H1 (cell line): ENCODE data around the gene UHRF2. TPM values are rescaled to one million over a fixed set of nuclear protein-coding genes. Genes with fewer than 3 reads are reported as not detected.

Source experiments
- ASH2L ChIP-seq: fragments of 200-600, 300-600 bp; sonication (generic); IDR thresholded peaks from one replicate; pipeline ENCODE4 v1.7.1; 2017; ENCODE audit warnings: low read length
- CBX5 ChIP-seq: fragments of 300-800, 300-1000 bp; sonication (generic); IDR thresholded peaks from 2 replicates; pipeline ENCODE4 v1.7.1; 2016; ENCODE audit warnings: antibody characterized with exemption, low read length, low read depth
- MAFK ChIP-seq: IDR thresholded peaks from 2 replicates; pipeline ENCODE4 v1.6.1; 2012; ENCODE audit warnings: low read depth, mild to moderate bottlenecking, improper control_type of control experiment, low read length
- RFX5 ChIP-seq: IDR thresholded peaks from 2 replicates; pipeline ENCODE4 v1.6.1; 2011; ENCODE audit warnings: low read depth, low read length, improper control_type of control experiment, borderline replicate concordance
- RNF2 ChIP-seq: fragments of 200-900, 300-1000 bp; sonication (generic); IDR thresholded peaks from 2 replicates; pipeline ENCODE4 v1.7.1; 2016; ENCODE audit warnings: borderline replicate concordance, low read depth, mild to moderate bottlenecking, antibody characterized with exemption, low read length; ENCODE audit not compliant: poor library complexity, severe bottlenecking; ENCODE audit errors: missing control alignments
- RXRA ChIP-seq: IDR thresholded peaks from 2 replicates; pipeline ENCODE4 v1.6.1; 2011; ENCODE audit warnings: low read depth, mild to moderate bottlenecking, low read length, moderate library complexity; ENCODE audit not compliant: insufficient read depth
- SIX5 ChIP-seq: IDR thresholded peaks from 2 replicates; pipeline ENCODE4 v1.6.1; 2011; ENCODE audit warnings: mild to moderate bottlenecking, low read depth, low read length
- TBP ChIP-seq: IDR thresholded peaks from 2 replicates; pipeline ENCODE4 v1.6.1; 2011; ENCODE audit warnings: low read depth, low read length, improper control_type of control experiment
- polyA plus RNA-seq, 7 experiments: library from polyadenylated mRNA; depleted of rRNA in 3 of 7; stranded (reverse) in 5 of 7; unstranded in 2 of 7; fragments of >200 nt in 5 of 7; fragments of 200-250 nt in 2 of 7; gene quantifications; 1 replicate in 5 of 7; 2 replicates in 1 of 7; 4 replicates in 1 of 7; pipeline versions ENCODE4 v1.2.1 to v1.2.3, GENCODE V29; 2011 to 2013; ENCODE audit warnings: missing spikeins in 2 of 7, mixed read lengths in 2 of 7
- total RNA-seq: library from RNA; stranded (reverse); fragmentation: NEBNext Ultra II Directional; extraction: Animal tissue kit (Norgen Biotek cat#: 25700); gene quantifications from 2 replicates; pipeline ENCODE4 v1.2.1, GENCODE V29; 2021
- TF ChIP-seq, protein P1 (sequence below): fragments of 300-600 bp; sonication (generic); IDR thresholded peaks from 2 replicates; pipeline ENCODE4 v1.7.1; 2012; ENCODE audit warnings: low read length, moderate library complexity, mild to moderate bottlenecking, inconsistent platforms; ENCODE audit not compliant: insufficient replicate concordance
- TF ChIP-seq, protein P2 (sequence below): IDR thresholded peaks from 2 replicates; pipeline ENCODE4 v1.6.1; 2012; ENCODE audit warnings: inconsistent platforms

The UHRF2 gene
- total and polyA plus RNA-seq, 2 of the 8 experiments (the other 6 are each of a cell fraction or from before 2014, with no cell fraction given), result 31.8 to 48.0 TPM

DNA sequence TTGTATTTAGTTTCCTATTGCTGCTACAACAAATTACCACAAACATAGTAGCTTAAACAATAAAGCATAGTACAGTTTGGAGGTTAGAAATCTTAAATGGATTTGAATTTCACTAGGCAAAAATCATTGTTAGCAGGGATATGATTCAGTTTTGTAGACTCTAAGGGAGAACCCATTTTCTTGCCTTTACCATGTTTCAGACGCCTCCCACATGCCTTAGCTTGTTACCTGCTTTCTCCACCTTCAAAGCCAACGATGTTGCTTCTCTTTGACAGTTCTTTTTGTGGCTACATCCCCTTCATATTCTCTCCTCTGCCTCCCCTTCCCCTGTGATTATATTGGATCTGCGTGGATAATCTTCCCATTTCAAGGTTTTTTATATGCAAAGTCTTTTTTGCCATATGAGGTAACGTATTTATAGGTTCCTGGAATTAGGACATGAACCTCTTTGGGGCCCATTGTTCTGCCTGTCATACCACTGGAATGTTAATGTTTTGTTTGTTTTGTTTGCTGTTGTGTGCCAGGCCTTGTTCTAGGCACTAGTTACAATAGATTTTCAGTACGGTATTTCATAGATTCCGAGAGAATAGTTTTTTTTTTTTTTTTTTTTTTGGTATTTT is 54.1 kb downstream of the UHRF2 start (continued):
- TF ChIP-seq, protein P1, sequence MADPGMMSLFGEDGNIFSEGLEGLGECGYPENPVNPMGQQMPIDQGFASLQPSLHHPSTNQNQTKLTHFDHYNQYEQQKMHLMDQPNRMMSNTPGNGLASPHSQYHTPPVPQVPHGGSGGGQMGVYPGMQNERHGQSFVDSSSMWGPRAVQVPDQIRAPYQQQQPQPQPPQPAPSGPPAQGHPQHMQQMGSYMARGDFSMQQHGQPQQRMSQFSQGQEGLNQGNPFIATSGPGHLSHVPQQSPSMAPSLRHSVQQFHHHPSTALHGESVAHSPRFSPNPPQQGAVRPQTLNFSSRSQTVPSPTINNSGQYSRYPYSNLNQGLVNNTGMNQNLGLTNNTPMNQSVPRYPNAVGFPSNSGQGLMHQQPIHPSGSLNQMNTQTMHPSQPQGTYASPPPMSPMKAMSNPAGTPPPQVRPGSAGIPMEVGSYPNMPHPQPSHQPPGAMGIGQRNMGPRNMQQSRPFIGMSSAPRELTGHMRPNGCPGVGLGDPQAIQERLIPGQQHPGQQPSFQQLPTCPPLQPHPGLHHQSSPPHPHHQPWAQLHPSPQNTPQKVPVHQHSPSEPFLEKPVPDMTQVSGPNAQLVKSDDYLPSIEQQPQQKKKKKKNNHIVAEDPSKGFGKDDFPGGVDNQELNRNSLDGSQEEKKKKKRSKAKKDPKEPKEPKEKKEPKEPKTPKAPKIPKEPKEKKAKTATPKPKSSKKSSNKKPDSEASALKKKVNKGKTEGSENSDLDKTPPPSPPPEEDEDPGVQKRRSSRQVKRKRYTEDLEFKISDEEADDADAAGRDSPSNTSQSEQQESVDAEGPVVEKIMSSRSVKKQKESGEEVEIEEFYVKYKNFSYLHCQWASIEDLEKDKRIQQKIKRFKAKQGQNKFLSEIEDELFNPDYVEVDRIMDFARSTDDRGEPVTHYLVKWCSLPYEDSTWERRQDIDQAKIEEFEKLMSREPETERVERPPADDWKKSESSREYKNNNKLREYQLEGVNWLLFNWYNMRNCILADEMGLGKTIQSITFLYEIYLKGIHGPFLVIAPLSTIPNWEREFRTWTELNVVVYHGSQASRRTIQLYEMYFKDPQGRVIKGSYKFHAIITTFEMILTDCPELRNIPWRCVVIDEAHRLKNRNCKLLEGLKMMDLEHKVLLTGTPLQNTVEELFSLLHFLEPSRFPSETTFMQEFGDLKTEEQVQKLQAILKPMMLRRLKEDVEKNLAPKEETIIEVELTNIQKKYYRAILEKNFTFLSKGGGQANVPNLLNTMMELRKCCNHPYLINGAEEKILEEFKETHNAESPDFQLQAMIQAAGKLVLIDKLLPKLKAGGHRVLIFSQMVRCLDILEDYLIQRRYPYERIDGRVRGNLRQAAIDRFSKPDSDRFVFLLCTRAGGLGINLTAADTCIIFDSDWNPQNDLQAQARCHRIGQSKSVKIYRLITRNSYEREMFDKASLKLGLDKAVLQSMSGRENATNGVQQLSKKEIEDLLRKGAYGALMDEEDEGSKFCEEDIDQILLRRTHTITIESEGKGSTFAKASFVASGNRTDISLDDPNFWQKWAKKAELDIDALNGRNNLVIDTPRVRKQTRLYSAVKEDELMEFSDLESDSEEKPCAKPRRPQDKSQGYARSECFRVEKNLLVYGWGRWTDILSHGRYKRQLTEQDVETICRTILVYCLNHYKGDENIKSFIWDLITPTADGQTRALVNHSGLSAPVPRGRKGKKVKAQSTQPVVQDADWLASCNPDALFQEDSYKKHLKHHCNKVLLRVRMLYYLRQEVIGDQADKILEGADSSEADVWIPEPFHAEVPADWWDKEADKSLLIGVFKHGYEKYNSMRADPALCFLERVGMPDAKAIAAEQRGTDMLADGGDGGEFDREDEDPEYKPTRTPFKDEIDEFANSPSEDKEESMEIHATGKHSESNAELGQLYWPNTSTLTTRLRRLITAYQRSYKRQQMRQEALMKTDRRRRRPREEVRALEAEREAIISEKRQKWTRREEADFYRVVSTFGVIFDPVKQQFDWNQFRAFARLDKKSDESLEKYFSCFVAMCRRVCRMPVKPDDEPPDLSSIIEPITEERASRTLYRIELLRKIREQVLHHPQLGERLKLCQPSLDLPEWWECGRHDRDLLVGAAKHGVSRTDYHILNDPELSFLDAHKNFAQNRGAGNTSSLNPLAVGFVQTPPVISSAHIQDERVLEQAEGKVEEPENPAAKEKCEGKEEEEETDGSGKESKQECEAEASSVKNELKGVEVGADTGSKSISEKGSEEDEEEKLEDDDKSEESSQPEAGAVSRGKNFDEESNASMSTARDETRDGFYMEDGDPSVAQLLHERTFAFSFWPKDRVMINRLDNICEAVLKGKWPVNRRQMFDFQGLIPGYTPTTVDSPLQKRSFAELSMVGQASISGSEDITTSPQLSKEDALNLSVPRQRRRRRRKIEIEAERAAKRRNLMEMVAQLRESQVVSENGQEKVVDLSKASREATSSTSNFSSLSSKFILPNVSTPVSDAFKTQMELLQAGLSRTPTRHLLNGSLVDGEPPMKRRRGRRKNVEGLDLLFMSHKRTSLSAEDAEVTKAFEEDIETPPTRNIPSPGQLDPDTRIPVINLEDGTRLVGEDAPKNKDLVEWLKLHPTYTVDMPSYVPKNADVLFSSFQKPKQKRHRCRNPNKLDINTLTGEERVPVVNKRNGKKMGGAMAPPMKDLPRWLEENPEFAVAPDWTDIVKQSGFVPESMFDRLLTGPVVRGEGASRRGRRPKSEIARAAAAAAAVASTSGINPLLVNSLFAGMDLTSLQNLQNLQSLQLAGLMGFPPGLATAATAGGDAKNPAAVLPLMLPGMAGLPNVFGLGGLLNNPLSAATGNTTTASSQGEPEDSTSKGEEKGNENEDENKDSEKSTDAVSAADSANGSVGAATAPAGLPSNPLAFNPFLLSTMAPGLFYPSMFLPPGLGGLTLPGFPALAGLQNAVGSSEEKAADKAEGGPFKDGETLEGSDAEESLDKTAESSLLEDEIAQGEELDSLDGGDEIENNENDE, result no peak
- TF ChIP-seq TBP (no peak), ASH2L (no peak), RFX5 (no peak), MAFK (no peak), CBX5 (no peak), RXRA (no peak), SIX5 (no peak), RNF2 (no peak)
- TF ChIP-seq, protein P2, sequence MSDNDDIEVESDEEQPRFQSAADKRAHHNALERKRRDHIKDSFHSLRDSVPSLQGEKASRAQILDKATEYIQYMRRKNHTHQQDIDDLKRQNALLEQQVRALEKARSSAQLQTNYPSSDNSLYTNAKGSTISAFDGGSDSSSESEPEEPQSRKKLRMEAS, result no peak
- TF ChIP-seq, all 59 proteins: peak for 0
